Stimulated activated CD4-positive, alpha-beta T cell treated with anti-CD3 and anti-CD28 coated beads, Interleukin-4, amount 100 ng/mL, for 48 hours (primary cell): Measurements from ENCODE around the gene GPRASP2.

Experiments
- DNase-seq, 2 donors: peaks; one replicate each; pipeline ENCODE4 v3.0.0-alpha.2; 2020; ENCODE audit warnings: low read depth in 2 of 2

The GPRASP2 gene

GRCh38 chrX:102745513-102745856, 33.2 kb downstream of the GPRASP2 start:
- DNase-seq: no peak

- no peak for DNase-seq
Measured at GRCh38 chrX:102745857-102746584, 33.8 kb downstream of the GPRASP2 start.

- DNase-seq: no peak
Measured at GRCh38 chrX:102765217-102765616, 53.0 kb downstream of the GPRASP2 start.

GRCh38 chrX:102765809-102766208, 53.6 kb downstream of the GPRASP2 start:
- DNase-seq: no peak

DNA sequence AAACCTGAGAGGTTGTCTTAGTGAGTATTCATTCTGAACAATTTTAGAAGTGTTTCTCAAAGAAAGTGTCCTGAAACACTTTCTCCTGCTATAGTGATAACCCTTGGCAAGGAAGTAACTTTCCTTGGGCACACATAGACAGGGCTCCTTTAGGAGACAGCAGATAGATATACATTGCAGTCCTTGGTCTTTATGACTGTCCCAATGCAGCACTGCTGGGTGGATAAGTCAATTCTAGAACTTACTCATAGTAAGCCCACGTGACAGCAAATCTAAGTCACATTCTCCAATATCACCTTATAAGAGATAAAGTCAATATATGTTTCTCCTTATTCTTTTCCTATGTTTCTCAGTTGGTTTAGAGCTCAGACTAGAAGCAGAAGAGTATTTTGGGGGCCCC, 55.0 kb downstream of the GPRASP2 start:
- no peak for DNase-seq
